HepG2 (cell line): ENCODE results near the gene KLHL13. TPM values are rescaled to one million over a fixed set of nuclear protein-coding genes. Genes with fewer than 3 reads are reported as not detected.

ENCODE experiments used
- ATAC-seq: fragments of 200-7000 bp; cut with Tn5 transposase; 3 replicates; pipeline ENCODE4 v1.9.1; 2020; ENCODE audit warnings: mild to moderate bottlenecking, moderate library complexity
- BruUV-seq: library from RNA; stranded (reverse); fragments of 400-500 nt; replicated peaks from 2 replicates; lab custom pipeline; 2021; lab: Mats Ljungman, UMichigan
- CTCF ChIA-PET: fragments of 300-600 bp; formaldehyde crosslinking; extraction: SDS; loops from one replicate; lab custom pipeline; 2021; ENCODE audit warnings: low total read pairs, inconsistent platforms, low intra/inter-chr PET ratio; lab: Yijun Ruan, JAX
- POLR2A ChIA-PET: fragments of 350-600 bp; sonication (Branson Sonifier 250); formaldehyde crosslinking; loops from one replicate; lab custom pipeline; 2020; ENCODE audit warnings: antibody characterized with exemption, inconsistent platforms; lab: Yijun Ruan, JAX
- DNase-seq: peaks from one replicate; pipeline ENCODE4 v3.0.0-alpha.2; 2015; ENCODE audit warnings: low spot score
- FAIRE-seq: peaks from 3 replicates; lab custom pipeline; 2011; peaks lifted over from hg19 to GRCh38; lab: Jason Lieb, UNC
- H2AFZ ChIP-seq: one replicate; pipeline ENCODE4 v1.6.1; 2011; ENCODE audit warnings: low read length, inconsistent platforms
- H3K27ac ChIP-seq: fragments of 300-600 bp; 3 replicates; pipeline ENCODE4 v1.8.0; 2011; ENCODE audit warnings: mixed run types, mild to moderate bottlenecking, mixed read lengths, low read length, inconsistent platforms; ENCODE audit not compliant: insufficient read depth; ENCODE audit errors: extremely low read length
- H3K27me3 ChIP-seq, 2 experiments: fragments of 200-600 bp in 1 of 2; 2 replicates in 1 of 2; 3 replicates in 1 of 2; pipeline versions ENCODE4 v1.6.0 to v1.8.0; 2011; ENCODE audit warnings: low read length in 2 of 2, mild to moderate bottlenecking in 2 of 2, moderate library complexity in 2 of 2, inconsistent platforms in 1 of 2; ENCODE audit not compliant: insufficient read depth in 2 of 2, control insufficient read depth in 1 of 2
- H3K36me3 ChIP-seq, 2 experiments: fragments of 200-600 bp in 1 of 2; replicated peaks in 1 of 2; 2 replicates in 1 of 2; 3 replicates in 1 of 2; pipeline versions ENCODE4 v1.5.1 to v1.8.0; 2011; ENCODE audit warnings: low read length in 2 of 2, inconsistent platforms in 1 of 2; ENCODE audit not compliant: insufficient read depth in 2 of 2, control insufficient read depth in 1 of 2
- H3K4me1 ChIP-seq: 2 replicates; pipeline ENCODE4 v1.5.1; 2012; ENCODE audit warnings: low read length, inconsistent platforms; ENCODE audit not compliant: insufficient read depth
- H3K4me2 ChIP-seq: 2 replicates; pipeline ENCODE4 v1.6.0; 2011; ENCODE audit warnings: low read depth, low read length, inconsistent platforms
- H3K4me3 ChIP-seq, 3 experiments: fragments of 200-600 bp in 1 of 3; sonication (generic), shearing (Covaris generic) in 1 of 3; replicated peaks in 1 of 3; 2 replicates each; pipeline ENCODE4 v1.5.1; 2011 to 2016; ENCODE audit warnings: low read length in 3 of 3, inconsistent platforms in 2 of 3, low read depth in 2 of 3, mild to moderate bottlenecking in 2 of 3, control low read depth in 1 of 3, mixed read lengths in 1 of 3; ENCODE audit not compliant: insufficient read depth in 1 of 3
- H3K79me2 ChIP-seq: one replicate; pipeline ENCODE4 v1.6.1; 2011; ENCODE audit warnings: low read length, inconsistent platforms; ENCODE audit not compliant: insufficient read depth
- H3K9ac ChIP-seq: 2 replicates; pipeline ENCODE4 v1.6.0; 2011; ENCODE audit warnings: mild to moderate bottlenecking, low read depth, low read length, inconsistent platforms; ENCODE audit not compliant: insufficient read depth
- H3K9me3 ChIP-seq: 2 replicates; pipeline ENCODE4 v1.5.1; 2012; ENCODE audit warnings: mild to moderate bottlenecking, low read length
- H4K20me1 ChIP-seq: 2 replicates; pipeline ENCODE4 v1.6.0; 2011; ENCODE audit warnings: inconsistent platforms, mild to moderate bottlenecking, low read length, moderate library complexity; ENCODE audit not compliant: insufficient read depth
- CREM ChIP-seq, 2 experiments: sonication (generic) in 1 of 2; formaldehyde crosslinking in 1 of 2; IDR thresholded peaks; 2 replicates each; pipeline versions ENCODE4 v1.4.0 to v1.6.1; 2016 to 2020; ENCODE audit warnings: antibody characterized with exemption in 1 of 2, mild to moderate bottlenecking in 1 of 2, missing genetic modification reagents in 1 of 2
- ETV5 ChIP-seq: IDR thresholded peaks from 2 replicates; pipeline ENCODE4 v1.6.1; 2018; ENCODE audit warnings: missing biosample characterization, missing genetic modification reagents, inconsistent platforms, borderline replicate concordance
- FOXA1 ChIP-seq, 2 experiments: fragments of 450-650 bp in 1 of 2; sonication (generic) in 1 of 2; formaldehyde crosslinking in 1 of 2; IDR thresholded peaks; 2 replicates each; pipeline versions ENCODE4 v1.4.0 to v1.6.1; 2016 to 2020; ENCODE audit warnings: missing genetic modification reagents in 1 of 2
- HHEX ChIP-seq: IDR thresholded peaks from 2 replicates; pipeline ENCODE4 v1.6.1; 2016; ENCODE audit warnings: control low read depth
- HMG20B ChIP-seq: conservative IDR thresholded peaks from 2 replicates; pipeline ENCODE4 v1.6.1; 2016; ENCODE audit warnings: missing genetic modification reagents, missing compliant biosample characterization
- HNF4A ChIP-seq: sonication (generic); formaldehyde crosslinking; IDR thresholded peaks from 2 replicates; pipeline ENCODE4 v1.4.0; 2020; ENCODE audit warnings: missing genetic modification reagents
- HNRNPH1 ChIP-seq: fragments of 200-400 bp; formaldehyde crosslinking; optimal IDR thresholded peaks from 2 replicates; pipeline ENCODE3; 2017; ENCODE audit warnings: mild to moderate bottlenecking, low read depth, low read length
- KDM6A ChIP-seq: IDR thresholded peaks from 2 replicates; pipeline ENCODE4 v1.6.1; 2016; ENCODE audit warnings: low read depth
- MEF2D ChIP-seq: sonication (generic); formaldehyde crosslinking; IDR thresholded peaks from 2 replicates; pipeline ENCODE4 v1.5.1; 2020; ENCODE audit warnings: mild to moderate bottlenecking, missing genetic modification reagents
- NCOA2 ChIP-seq: sonication (generic); formaldehyde crosslinking; IDR thresholded peaks from 2 replicates; pipeline ENCODE4 v1.8.0; 2022; ENCODE audit warnings: inconsistent platforms
- NFKB2 ChIP-seq: sonication (generic); formaldehyde crosslinking; IDR thresholded peaks from 2 replicates; pipeline ENCODE4 v1.4.0; 2020; ENCODE audit warnings: missing genetic modification reagents, borderline replicate concordance
- NKX3-1 ChIP-seq: sonication (generic); formaldehyde crosslinking; IDR thresholded peaks from 2 replicates; pipeline ENCODE4 v1.5.0; 2020; ENCODE audit warnings: missing genetic modification reagents
- TCF12 ChIP-seq, 2 experiments: fragments of 450-650 bp in 1 of 2; sonication (generic) in 1 of 2; formaldehyde crosslinking in 1 of 2; IDR thresholded peaks; 2 replicates each; pipeline versions ENCODE4 v1.6.1 to v1.8.0; 2017 to 2022; ENCODE audit warnings: antibody characterized with exemption in 1 of 2, mild to moderate bottlenecking in 1 of 2, missing genetic modification reagents in 1 of 2, moderate library complexity in 1 of 2
- XRCC5 ChIP-seq: fragments of 200-400 bp; formaldehyde crosslinking; optimal IDR thresholded peaks from 2 replicates; pipeline ENCODE3; 2017; ENCODE audit warnings: mild to moderate bottlenecking, low read length
- YEATS4 ChIP-seq: sonication (generic); formaldehyde crosslinking; IDR thresholded peaks from 2 replicates; pipeline ENCODE4 v1.4.0; 2020; ENCODE audit warnings: missing genetic modification reagents, borderline replicate concordance
- ZMYM2 ChIP-seq: sonication (generic); formaldehyde crosslinking; IDR thresholded peaks from 2 replicates; pipeline ENCODE4 v1.8.0; 2022; ENCODE audit warnings: mild to moderate bottlenecking, missing genetic modification reagents
- ZNF260 ChIP-seq: sonication (generic); formaldehyde crosslinking; IDR thresholded peaks from 2 replicates; pipeline ENCODE4 v1.4.0; 2020; ENCODE audit warnings: missing genetic modification reagents, low read depth, mild to moderate bottlenecking, borderline replicate concordance
- ZNF430 ChIP-seq: sonication (generic); formaldehyde crosslinking; IDR thresholded peaks from 2 replicates; pipeline ENCODE4 v1.9.0; 2021; ENCODE audit warnings: mild to moderate bottlenecking, missing genetic modification reagents
- ZNF547 ChIP-seq: sonication (generic); formaldehyde crosslinking; IDR thresholded peaks from 2 replicates; pipeline ENCODE4 v1.5.1; 2020; ENCODE audit warnings: mild to moderate bottlenecking, missing genetic modification reagents
- ZNF552 ChIP-seq: sonication (generic); formaldehyde crosslinking; IDR thresholded peaks from 2 replicates; pipeline ENCODE4 v1.9.0; 2022; ENCODE audit warnings: missing genetic modification reagents, mild to moderate bottlenecking, borderline replicate concordance
- WGBS: methylation state at CpG from one replicate; pipeline ENCODE4 v1.1.6; 2017; ENCODE audit warnings: low lambda C conversion rate; 5-methylcytosine and 5-hydroxymethylcytosine counted together
- in situ Hi-C: cut with HindIII; loops from 2 replicates; pipeline ENCODE4 v1.10.0; 2017; ENCODE audit warnings: low pct_unique_long_range_greater_than_20kb; ENCODE audit not compliant: extremely low pct_ligation_motif_present
- intact Hi-C: fragments of 100-400 bp; cut with micrococcal nuclease; formaldehyde crosslinking; loops from one replicate; pipeline ENCODE4 v1.10.0; 2022; ENCODE audit not compliant: unreplicated experiment
- polyA plus RNA-seq, 8 experiments: library from polyadenylated mRNA; depleted of rRNA in 3 of 8; stranded (reverse) in 7 of 8; unstranded in 1 of 8; fragments of >200 nt; fragmentation: Illumina TruSeq in 4 of 8; extraction: Trizol in 4 of 8; gene quantifications; 2 replicates each; pipeline versions ENCODE4 v1.2.1 to v1.2.3, GENCODE V29; 2011 to 2016; ENCODE audit warnings: low read depth in 4 of 8, missing spikeins in 1 of 8, mixed read lengths in 1 of 8; ENCODE audit not compliant: insufficient read depth in 1 of 8
- total RNA-seq, 5 experiments: library from RNA; depleted of rRNA; stranded (reverse); fragments of >200 nt; fragmentation: Illumina TruSeq; extraction: Trizol; gene quantifications; 2 replicates each; pipeline ENCODE4 v1.2.3, GENCODE V29; 2016; ENCODE audit warnings: low read depth in 1 of 5
- TF ChIP-seq, protein P1 (sequence below): sonication (generic); formaldehyde crosslinking; IDR thresholded peaks from 2 replicates; pipeline ENCODE4 v1.9.0; 2021; ENCODE audit warnings: missing genetic modification reagents, borderline replicate concordance
- TF ChIP-seq, protein P2 (sequence below): sonication (generic); formaldehyde crosslinking; IDR thresholded peaks from 2 replicates; pipeline ENCODE4 v1.4.0; 2020; ENCODE audit warnings: missing genetic modification reagents

Gene KLHL13
- total and polyA plus RNA-seq, 2 of the 13 experiments (the other 11 are each of a cell fraction or from before 2014, with no cell fraction given): 0.28 to 1.6 TPM

DNA sequence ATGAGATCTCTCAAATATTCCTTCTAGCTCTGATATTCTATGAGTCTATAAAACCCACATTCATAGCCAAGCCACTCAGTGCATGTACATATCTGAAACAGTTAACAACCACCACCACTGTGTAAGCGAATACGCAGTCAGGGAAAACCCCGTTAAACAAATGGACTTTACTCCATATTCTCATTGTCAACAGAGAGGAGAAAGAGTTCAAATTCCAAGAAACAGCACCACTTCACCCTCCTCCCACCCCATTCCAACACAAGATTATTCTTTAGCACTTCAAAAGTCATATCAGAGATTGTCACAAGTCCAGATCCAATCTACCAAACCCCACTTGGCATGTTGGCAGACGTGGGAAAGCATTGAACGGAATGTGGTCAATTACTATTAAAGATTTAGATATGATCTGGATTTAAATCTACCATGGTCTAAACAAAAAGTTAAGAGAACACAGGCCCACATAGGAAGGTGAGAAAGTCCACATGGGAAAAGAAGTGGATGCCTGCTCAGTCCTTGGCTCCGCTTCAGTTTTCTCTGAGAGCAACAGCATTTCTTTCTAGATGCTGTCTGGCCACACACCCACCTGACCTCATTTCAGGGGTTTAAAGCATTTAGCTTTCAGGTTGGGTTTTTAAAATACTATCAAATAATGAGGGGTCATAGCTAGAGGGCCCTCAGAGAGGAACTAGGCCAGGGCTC is 39.8 kb upstream of the KLHL13 start:
- peak; percentile 87 for FAIRE-seq
- peak overlapping the region in 1 of 3 experiments; percentile 12; a peak in 1 of 6 replicates for H3K4me3 ChIP-seq
- intact Hi-C loops (no loop called here), in situ Hi-C loops (no loop called here)
- ATAC-seq: peak; percentile 89
- H3K27me3 ChIP-seq: no peaks in the 10 kb centered on the region
- H3K4me1 ChIP-seq: peaks cover 20% of the 10 kb centered on the region
- peak overlapping the region; percentile 53 for H3K4me2 ChIP-seq
- CTCF ChIA-PET: no interaction called here
- no peaks in the 10 kb centered on the region for H4K20me1 ChIP-seq
- 5% methylated on average over 6 of the region's 6 CpGs for WGBS
- DNase-seq: peak; percentile 32
- no TSS peak for BruUV-seq
- H3K27ac ChIP-seq: peak overlapping the region; percentile 38
- H2AFZ ChIP-seq: no peak overlapping the region
- POLR2A ChIA-PET: no interaction called here
- H3K9ac ChIP-seq: no peak overlapping the region
- no peaks in the 10 kb centered on the region for H3K36me3 ChIP-seq
- no peaks in the 10 kb centered on the region for H3K79me2 ChIP-seq
- no peaks in the 10 kb centered on the region for H3K9me3 ChIP-seq
- TF ChIP-seq NKX3-1 (CRISPR knock-in tag): no peak
- TF ChIP-seq, protein P1, sequence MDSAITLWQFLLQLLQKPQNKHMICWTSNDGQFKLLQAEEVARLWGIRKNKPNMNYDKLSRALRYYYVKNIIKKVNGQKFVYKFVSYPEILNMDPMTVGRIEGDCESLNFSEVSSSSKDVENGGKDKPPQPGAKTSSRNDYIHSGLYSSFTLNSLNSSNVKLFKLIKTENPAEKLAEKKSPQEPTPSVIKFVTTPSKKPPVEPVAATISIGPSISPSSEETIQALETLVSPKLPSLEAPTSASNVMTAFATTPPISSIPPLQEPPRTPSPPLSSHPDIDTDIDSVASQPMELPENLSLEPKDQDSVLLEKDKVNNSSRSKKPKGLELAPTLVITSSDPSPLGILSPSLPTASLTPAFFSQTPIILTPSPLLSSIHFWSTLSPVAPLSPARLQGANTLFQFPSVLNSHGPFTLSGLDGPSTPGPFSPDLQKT (CRISPR knock-in tag): no peak
- peak; percentile 30; the same call in 1 of the 2 replicates for TF ChIP-seq CREM (IDR thresholded peaks at IDR 0.05)
- TF ChIP-seq CREM (CRISPR knock-in tag; IDR thresholded peaks at IDR 0.05): no peak
- no peak for TF ChIP-seq ZNF430 (CRISPR knock-in tag)
- TF ChIP-seq HNF4A (CRISPR knock-in tag): peak; percentile 80
- no peak for TF ChIP-seq ZMYM2 (CRISPR knock-in tag)
- no peak for TF ChIP-seq TCF12 (IDR thresholded peaks at IDR 0.05)
- no peak for TF ChIP-seq TCF12 (CRISPR knock-in tag; IDR thresholded peaks at IDR 0.05)
- TF ChIP-seq HNRNPH1: no peak
- no peak for TF ChIP-seq HMG20B
- TF ChIP-seq MEF2D (CRISPR knock-in tag): no peak
- TF ChIP-seq YEATS4 (CRISPR knock-in tag): no peak
- TF ChIP-seq ETV5: no peak
- no peak for TF ChIP-seq ZNF547 (CRISPR knock-in tag)
- no peak for TF ChIP-seq FOXA1 (IDR thresholded peaks at IDR 0.05)
- 0 out of 2 replicates have a peak, but pooled peaks have one; percentile 50 for TF ChIP-seq FOXA1 (CRISPR knock-in tag; IDR thresholded peaks at IDR 0.05)
- no peak for TF ChIP-seq HHEX (CRISPR knock-in tag)
- 0 out of 2 replicates have a peak, but pooled peaks have one; percentile 31 for TF ChIP-seq NCOA2 (CRISPR knock-in tag)
- TF ChIP-seq KDM6A: peak; percentile 68; the same call in 1 of the 2 replicates
- TF ChIP-seq ZNF552 (CRISPR knock-in tag): no peak
- no peak for TF ChIP-seq XRCC5
- no peak for TF ChIP-seq ZNF260 (CRISPR knock-in tag)
- no peak for TF ChIP-seq NFKB2 (CRISPR knock-in tag)
- TF ChIP-seq, protein P2, sequence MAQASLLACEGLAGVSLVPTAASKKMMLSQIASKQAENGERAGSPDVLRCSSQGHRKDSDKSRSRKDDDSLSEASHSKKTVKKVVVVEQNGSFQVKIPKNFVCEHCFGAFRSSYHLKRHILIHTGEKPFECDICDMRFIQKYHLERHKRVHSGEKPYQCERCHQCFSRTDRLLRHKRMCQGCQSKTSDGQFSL (CRISPR knock-in tag): no peak
